Left lung (tissue), 10 donors: ENCODE measurements around the gene LSM4. TPM values are rescaled to one million over a fixed set of nuclear protein-coding genes. Genes with fewer than 3 reads are reported as not detected.

Source experiments
- ATAC-seq: fragments of 200-7000 bp; cut with Tn5 transposase; one replicate; pipeline ENCODE4 v1.9.1; 2020; ENCODE audit warnings: moderate library complexity
- DNase-seq, 4 donors: peaks; one replicate each; pipeline ENCODE4 v3.0.0-alpha.2; 2013 to 2020
- H3K27ac ChIP-seq, 2 donors: fragments of 200-600 bp; sonication (generic) in 1 of 2; one replicate each; pipeline versions ENCODE4 v1.5.0 to v1.8.0; 2020 to 2021
- H3K27me3 ChIP-seq, 2 donors: fragments of 200-600 bp; sonication (generic) in 1 of 2; one replicate each; pipeline versions ENCODE4 v1.5.0 to v1.8.0; 2020 to 2021
- H3K36me3 ChIP-seq, 2 donors: fragments of 200-600 bp; sonication (generic) in 1 of 2; one replicate each; pipeline versions ENCODE4 v1.5.0 to v1.8.0; 2020 to 2021
- H3K4me1 ChIP-seq, 2 donors: fragments of 200-600 bp; one replicate each; pipeline ENCODE4 v1.8.0; 2021
- H3K4me3 ChIP-seq, 2 donors: fragments of 200-600 bp; sonication (generic) in 1 of 2; one replicate each; pipeline versions ENCODE4 v1.5.0 to v1.8.0; 2020 to 2021; ENCODE audit warnings: mild to moderate bottlenecking in 1 of 2
- H3K9me3 ChIP-seq, 2 donors: fragments of 200-600 bp; sonication (generic) in 1 of 2; one replicate each; pipeline versions ENCODE4 v1.5.0 to v1.8.0; 2020 to 2021
- intact Hi-C, 2 donors: fragments of 100-400 bp; cut with DNase I; formaldehyde crosslinking; loops; one replicate each; pipeline versions ENCODE4 v1.11.2 to v1.14.2; 2022
- microRNA-seq, 2 donors: library from miRNA; unstranded; fragments of <30 nt; microRNA quantifications; one replicate each; pipeline ENCODE4, GENCODE V29; 2019
- polyA plus RNA-seq, 6 donors: library from polyadenylated mRNA; unstranded; fragments of 120-200 nt; gene quantifications; one replicate each; pipeline ENCODE4 v1.2.1, GENCODE V29; 2013; ENCODE audit not compliant: insufficient read length in 6 of 6
- total RNA-seq, 2 donors: library from RNA; stranded (reverse); fragmentation: NEBNext Ultra II Directional; extraction: Animal tissue kit (Norgen Biotek cat#: 25700); gene quantifications; one replicate each; pipeline ENCODE4 v1.2.1, GENCODE V29; 2021
- TF ChIP-seq, protein P1 (sequence below), 2 donors: fragments of 200-600 bp; sonication (generic) in 1 of 2; IDR thresholded peaks; one replicate each; pipeline versions ENCODE4 v1.5.0 to v1.8.0; 2021; ENCODE audit warnings: antibody characterized with exemption in 2 of 2
- donor health status: DM: no; HTN: yes; CAD: no.
- donor health status: DM: no; HTN: no; CAD: no.

Gene LSM4
- total and polyA plus RNA-seq, 8 donors: 72.7 to 121 (median 84.8) TPM

DNA sequence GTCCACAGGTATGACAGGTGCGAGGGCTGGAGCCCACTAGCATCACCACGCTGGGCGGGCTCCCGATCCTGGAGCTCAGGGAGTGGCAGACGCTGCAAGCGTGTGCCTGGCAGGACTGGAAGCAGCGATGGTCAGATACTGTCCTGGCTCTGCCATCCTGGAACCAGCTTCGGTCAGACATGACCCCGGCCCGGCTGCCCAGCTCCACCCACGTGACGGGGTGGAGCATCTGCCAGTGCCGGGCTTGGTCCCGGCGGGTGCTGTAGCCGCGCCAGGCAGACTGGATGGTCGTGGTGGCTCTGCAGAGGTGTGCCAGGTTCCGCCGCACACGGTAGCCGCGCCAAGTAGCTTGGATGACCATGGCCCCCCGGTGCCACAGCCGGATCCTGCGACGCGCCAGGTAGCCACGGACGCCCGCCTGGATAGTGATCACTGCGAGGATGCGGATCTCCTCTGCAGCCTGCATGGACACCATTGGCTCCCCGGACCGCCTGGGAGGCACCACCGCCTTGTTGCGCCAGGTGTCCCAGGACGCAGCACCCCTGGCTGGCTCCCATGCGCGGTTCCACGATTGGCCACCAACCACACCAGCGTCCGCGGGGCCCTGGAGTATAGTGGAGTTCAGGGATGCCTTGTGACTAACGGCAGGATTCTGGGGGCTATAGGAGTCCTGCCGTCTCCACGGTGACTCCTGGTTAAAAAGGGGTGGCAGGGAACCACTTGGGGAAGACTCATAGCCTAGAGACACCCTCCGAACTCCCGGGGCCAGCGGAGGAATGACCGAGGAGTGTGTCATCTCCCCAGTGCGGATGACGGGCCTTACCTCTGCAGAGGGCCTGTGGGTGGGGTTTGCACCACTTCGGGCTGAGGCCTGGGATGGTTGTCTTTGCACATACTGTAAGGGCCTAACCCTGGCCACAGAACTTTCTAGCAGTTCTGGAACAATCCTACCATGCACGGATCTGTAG is 65.1 kb downstream of the LSM4 start:
- intact Hi-C loops: loop anchor here in 1 of 2 donors (10.0 kb wide), 1 partner anchor 53 kb away; the partner anchor contains the start of gene RAB3A
- Histone ChIP-seq H3K27me3 (peaks cover 0 to 21% of the 10 kb centered on the region in 2 donors), H3K4me3 (no peak overlapping the region), H3K4me1 (no peaks in the 10 kb centered on the region), H3K9me3 (no peaks in the 10 kb centered on the region), H3K36me3 (peaks cover 0 to 10% of the 10 kb centered on the region in 2 donors), H3K27ac (no peak overlapping the region)
- ATAC-seq: no peak
- DNase-seq: peak in 1 of 4 donors; percentile 73
- TF ChIP-seq, protein P1, sequence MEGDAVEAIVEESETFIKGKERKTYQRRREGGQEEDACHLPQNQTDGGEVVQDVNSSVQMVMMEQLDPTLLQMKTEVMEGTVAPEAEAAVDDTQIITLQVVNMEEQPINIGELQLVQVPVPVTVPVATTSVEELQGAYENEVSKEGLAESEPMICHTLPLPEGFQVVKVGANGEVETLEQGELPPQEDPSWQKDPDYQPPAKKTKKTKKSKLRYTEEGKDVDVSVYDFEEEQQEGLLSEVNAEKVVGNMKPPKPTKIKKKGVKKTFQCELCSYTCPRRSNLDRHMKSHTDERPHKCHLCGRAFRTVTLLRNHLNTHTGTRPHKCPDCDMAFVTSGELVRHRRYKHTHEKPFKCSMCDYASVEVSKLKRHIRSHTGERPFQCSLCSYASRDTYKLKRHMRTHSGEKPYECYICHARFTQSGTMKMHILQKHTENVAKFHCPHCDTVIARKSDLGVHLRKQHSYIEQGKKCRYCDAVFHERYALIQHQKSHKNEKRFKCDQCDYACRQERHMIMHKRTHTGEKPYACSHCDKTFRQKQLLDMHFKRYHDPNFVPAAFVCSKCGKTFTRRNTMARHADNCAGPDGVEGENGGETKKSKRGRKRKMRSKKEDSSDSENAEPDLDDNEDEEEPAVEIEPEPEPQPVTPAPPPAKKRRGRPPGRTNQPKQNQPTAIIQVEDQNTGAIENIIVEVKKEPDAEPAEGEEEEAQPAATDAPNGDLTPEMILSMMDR (IDR thresholded peaks at IDR 0.05): no peak

Small RNA genes within 50 kb of the gene (microRNA-seq; reads per million reads assigned to microRNA genes)
- gene MIR3188: 2.7 to 5.7 reads per million in 2 donors

Other genes starting within 250 kb of the LSM4 start
- 1 to 10 TPM; 3.1 to 5.4 TPM for gene IL12RB1, start 236.1 kb downstream of the LSM4 start, total RNA-seq
- under 1 TPM; 0.33 to 0.81 (median 0.47) TPM for gene IL12RB1, start 236.1 kb downstream of the LSM4 start, polyA plus RNA-seq
- gene MAST3, start 225.3 kb downstream of the LSM4 start, total RNA-seq: 10 to 100 TPM; 17.0 to 30.3 TPM
- gene MAST3, start 225.3 kb downstream of the LSM4 start, polyA plus RNA-seq: 1 to 10 TPM; 4.7 to 8.4 (median 6.4) TPM
- 10 to 100 TPM; 34.1 to 35.3 TPM for gene PIK3R2, start 169.9 kb downstream of the LSM4 start, total RNA-seq
- gene PIK3R2, start 169.9 kb downstream of the LSM4 start, polyA plus RNA-seq: 10 to 100 TPM; 25.7 to 37.7 (median 30.2) TPM
- gene IFI30, start 149.3 kb downstream of the LSM4 start, total RNA-seq: 100 to 1,000 TPM; 577 to 986 TPM
- 10 to 100 TPM in 3 of 6 donors, 1 to 10 TPM in 3; 7.3 to 18.2 (median 10.0) TPM for gene IFI30, start 149.3 kb downstream of the LSM4 start, polyA plus RNA-seq
- gene MPV17L2, start 129.9 kb downstream of the LSM4 start, total RNA-seq: 10 to 100 TPM; 10.3 to 14.8 TPM
- 1 to 10 TPM; 4.9 to 8.5 (median 6.8) TPM for gene MPV17L2, start 129.9 kb downstream of the LSM4 start, polyA plus RNA-seq
- 1 to 10 TPM; 3.1 to 4.4 TPM for gene RAB3A, start 119.0 kb downstream of the LSM4 start, total RNA-seq
- 1 to 10 TPM; 3.5 to 6.2 (median 4.4) TPM for gene RAB3A, start 119.0 kb downstream of the LSM4 start, polyA plus RNA-seq
- gene PDE4C, start 96.6 kb downstream of the LSM4 start, total RNA-seq: 10 to 100 TPM in 1 of 2 donors, 1 to 10 TPM in 1; 3.7 to 11.3 TPM
- gene PDE4C, start 96.6 kb downstream of the LSM4 start, polyA plus RNA-seq: 1 to 10 TPM; 1.3 to 6.2 (median 1.8) TPM
- 1 to 10 TPM; 3.0 to 5.8 TPM for gene IQCN, start 48.6 kb downstream of the LSM4 start, total RNA-seq
- 10 to 100 TPM in 1 of 6 donors, 1 to 10 TPM in 5; 3.7 to 12.7 (median 8.1) TPM for gene IQCN, start 48.6 kb downstream of the LSM4 start, polyA plus RNA-seq
- 100 to 1,000 TPM; 179 to 232 TPM for gene JUND, start 41.5 kb downstream of the LSM4 start, total RNA-seq
- gene JUND, start 41.5 kb downstream of the LSM4 start, polyA plus RNA-seq: 100 to 1,000 TPM in 2 of 6 donors, 10 to 100 TPM in 4; 43.1 to 191 (median 86.1) TPM
- 10 to 100 TPM; 36.7 to 39.5 TPM for gene PGPEP1, start 17.5 kb upstream of the LSM4 start, total RNA-seq
- 10 to 100 TPM; 16.1 to 21.7 (median 20.0) TPM for gene PGPEP1, start 17.5 kb upstream of the LSM4 start, polyA plus RNA-seq
- 100 to 1,000 TPM in 1 of 2 donors, 10 to 100 TPM in 1; 99.0 to 180 TPM for gene GDF15, start 63.1 kb upstream of the LSM4 start, total RNA-seq
- gene GDF15, start 63.1 kb upstream of the LSM4 start, polyA plus RNA-seq: 10 to 100 TPM; 15.7 to 50.6 (median 30.7) TPM
- 10 to 100 TPM; 14.4 to 53.7 TPM for gene LRRC25, start 74.5 kb upstream of the LSM4 start, total RNA-seq
- gene LRRC25, start 74.5 kb upstream of the LSM4 start, polyA plus RNA-seq: 1 to 10 TPM; 1.3 to 1.9 (median 1.4) TPM
- gene SSBP4, start 96.3 kb upstream of the LSM4 start, total RNA-seq: 10 to 100 TPM; 49.8 to 79.9 TPM
- 10 to 100 TPM; 58.1 to 99.8 (median 75.6) TPM for gene SSBP4, start 96.3 kb upstream of the LSM4 start, polyA plus RNA-seq
- gene ISYNA1, start 115.1 kb upstream of the LSM4 start, total RNA-seq: 10 to 100 TPM; 22.8 to 43.9 TPM
- gene ISYNA1, start 115.1 kb upstream of the LSM4 start, polyA plus RNA-seq: 100 to 1,000 TPM; 110 to 159 (median 125) TPM
- 10 to 100 TPM; 13.3 to 22.9 TPM for gene ELL, start 199.0 kb upstream of the LSM4 start, total RNA-seq
- gene ELL, start 199.0 kb upstream of the LSM4 start, polyA plus RNA-seq: 10 to 100 TPM in 1 of 6 donors, 1 to 10 TPM in 5; 8.5 to 10.1 (median 9.7) TPM
- 100 to 1,000 TPM; 176 to 195 TPM for gene FKBP8, start 220.5 kb upstream of the LSM4 start, total RNA-seq
- gene FKBP8, start 220.5 kb upstream of the LSM4 start, polyA plus RNA-seq: 100 to 1,000 TPM; 191 to 232 (median 218) TPM
- gene KXD1, start 234.8 kb upstream of the LSM4 start, total RNA-seq: 10 to 100 TPM; 68.9 to 86.2 TPM
- gene KXD1, start 234.8 kb upstream of the LSM4 start, polyA plus RNA-seq: 10 to 100 TPM; 65.6 to 79.7 (median 70.3) TPM
- 100 to 1,000 TPM; 922 to 971 TPM for gene UBA52, start 248.8 kb upstream of the LSM4 start, total RNA-seq
- gene UBA52, start 248.8 kb upstream of the LSM4 start, polyA plus RNA-seq: 1,000 to 10,000 TPM in 1 of 6 donors, 100 to 1,000 TPM in 5; 875 to 1,008 (median 931) TPM